GM12878 (cell line): ENCODE results near the gene PAFAH2. TPM values are rescaled to one million over a fixed set of nuclear protein-coding genes. Genes with fewer than 3 reads are reported as not detected.

Source experiments
- ATAC-seq: fragments of 200-7000 bp; cut with Tn5 transposase; 3 replicates; pipeline ENCODE4 v1.9.1; 2020; ENCODE audit warnings: mild to moderate bottlenecking, moderate library complexity
- BruUV-seq: library from RNA; stranded (reverse); fragments of 400-500 nt; replicated peaks from 2 replicates; lab custom pipeline; 2021; lab: Mats Ljungman, UMichigan
- CTCF ChIA-PET: fragments of 300-600 bp; sonication (Branson Sonifier 250); formaldehyde crosslinking; extraction: SDS; loops from one replicate; lab custom pipeline; 2021; ENCODE audit warnings: inconsistent platforms; lab: Yijun Ruan, JAX
- POLR2A ChIA-PET: fragments of 350-600 bp; formaldehyde crosslinking; extraction: SDS; loops from one replicate; lab custom pipeline; 2021; ENCODE audit warnings: inconsistent platforms; lab: Charles Lee
- RAD21 ChIA-PET: fragments of 300-600 bp; sonication (Branson Sonifier 250); formaldehyde crosslinking; loops from one replicate; lab custom pipeline; 2023; ENCODE audit warnings: antibody characterized with exemption; ENCODE audit not compliant: unreplicated experiment; lab: Charles Lee
- SMC1A ChIA-PET: fragments of 300-600 bp; sonication (Branson Sonifier 250); formaldehyde crosslinking; loops from one replicate; lab custom pipeline; 2023; ENCODE audit not compliant: unreplicated experiment, uncharacterized antibody; lab: Charles Lee
- DNase-seq: peaks from one replicate; pipeline ENCODE4 v3.0.0-alpha.2; 2011; ENCODE audit warnings: low read depth, low spot score
- FAIRE-seq: peaks from 3 replicates; lab custom pipeline; 2011; peaks lifted over from hg19 to GRCh38; lab: Jason Lieb, UNC
- H2AFZ ChIP-seq: 2 replicates; pipeline ENCODE4 v1.6.0; 2011; ENCODE audit warnings: low read depth, low read length, control low read depth; ENCODE audit not compliant: control insufficient read depth
- H3K27ac ChIP-seq: 2 replicates; pipeline ENCODE4 v1.5.1; 2011; ENCODE audit warnings: control low read depth; ENCODE audit not compliant: control insufficient read depth, insufficient read depth
- H3K27me3 ChIP-seq, 2 experiments: replicated peaks in 1 of 2; 2 replicates each; pipeline versions ENCODE4 v1.6.0 to v1.6.1; 2011; ENCODE audit warnings: low read length in 1 of 2; ENCODE audit not compliant: control insufficient read depth in 2 of 2, insufficient read depth in 2 of 2
- H3K36me3 ChIP-seq, 2 experiments: 2 replicates each; pipeline ENCODE4 v1.5.1; 2011; ENCODE audit warnings: low read length in 1 of 2; ENCODE audit not compliant: control insufficient read depth in 2 of 2, insufficient read depth in 2 of 2
- H3K4me1 ChIP-seq: 2 replicates; pipeline ENCODE4 v1.6.1; 2011; ENCODE audit warnings: mild to moderate bottlenecking, low read length, moderate library complexity, mixed read lengths; ENCODE audit not compliant: control insufficient read depth, insufficient read depth
- H3K4me2 ChIP-seq: 2 replicates; pipeline ENCODE4 v1.6.0; 2011; ENCODE audit warnings: control low read depth; ENCODE audit not compliant: control insufficient read depth, insufficient read depth
- H3K4me3 ChIP-seq: fragments of 200-600 bp; sonication (generic); 2 replicates; pipeline ENCODE4 v1.5.1; 2016
- H3K79me2 ChIP-seq: 2 replicates; pipeline ENCODE4 v1.6.0; 2011; ENCODE audit warnings: low read length; ENCODE audit not compliant: control insufficient read depth, insufficient read depth
- H3K9ac ChIP-seq: 2 replicates; pipeline ENCODE4 v1.8.0; 2011; ENCODE audit warnings: low read length, control low read depth, mixed read lengths; ENCODE audit not compliant: control insufficient read depth, insufficient read depth
- H3K9me3 ChIP-seq: replicated peaks from 3 replicates; pipeline ENCODE4 v1.5.1; 2011; ENCODE audit warnings: mild to moderate bottlenecking, low read length; ENCODE audit not compliant: control insufficient read depth, insufficient read depth
- H4K20me1 ChIP-seq: 2 replicates; pipeline ENCODE4 v1.6.0; 2011; ENCODE audit not compliant: control insufficient read depth, insufficient read depth
- ASH2L ChIP-seq: fragments of 300-600, 200-600 bp; sonication (generic); IDR thresholded peaks from 2 replicates; pipeline ENCODE4 v1.6.1; 2017; ENCODE audit warnings: low read depth, mild to moderate bottlenecking, borderline replicate concordance
- CEBPB ChIP-seq, 2 experiments: fragments of 150-350 bp in 1 of 2; IDR thresholded peaks; 2 replicates each; pipeline ENCODE4 v1.6.1; 2012 to 2014; ENCODE audit warnings: low read depth in 2 of 2, low read length in 2 of 2, borderline replicate concordance in 1 of 2, inconsistent platforms in 1 of 2
- CEBPZ ChIP-seq: fragments of 150-350 bp; IDR thresholded peaks from 2 replicates; pipeline ENCODE4 v1.6.1; 2016; ENCODE audit warnings: low read depth, low read length
- EGR1 ChIP-seq, 2 experiments: IDR thresholded peaks; 1 replicate in 1 of 2; 2 replicates in 1 of 2; pipeline ENCODE4 v1.6.1; 2011 to 2012; ENCODE audit warnings: low read depth in 2 of 2, low read length in 2 of 2, borderline replicate concordance in 1 of 2, mild to moderate bottlenecking in 1 of 2, moderate library complexity in 1 of 2
- ESRRA ChIP-seq: IDR thresholded peaks from 2 replicates; pipeline ENCODE4 v1.6.1; 2012; ENCODE audit warnings: mild to moderate bottlenecking, low read length, improper control_type of control experiment
- JUNB ChIP-seq: IDR thresholded peaks from 2 replicates; pipeline ENCODE4 v1.6.1; 2016; ENCODE audit warnings: antibody characterized with exemption, mild to moderate bottlenecking
- MTA3 ChIP-seq: IDR thresholded peaks from 2 replicates; pipeline ENCODE4 v1.6.1; 2012; ENCODE audit warnings: low read length, inconsistent platforms, borderline replicate concordance
- NR2C1 ChIP-seq: fragments of 450-650 bp; IDR thresholded peaks from 2 replicates; pipeline ENCODE4 v1.6.1; 2017; ENCODE audit warnings: antibody characterized with exemption, mild to moderate bottlenecking, moderate library complexity
- RAD21 ChIP-seq: IDR thresholded peaks from 2 replicates; pipeline ENCODE4 v1.6.1; 2011; ENCODE audit warnings: mild to moderate bottlenecking, low read depth, low read length, moderate library complexity; ENCODE audit not compliant: insufficient read depth
- RB1 ChIP-seq: fragments of 450-650 bp; formaldehyde crosslinking; IDR thresholded peaks from 2 replicates; pipeline ENCODE4 v1.6.1; 2017; ENCODE audit warnings: mild to moderate bottlenecking, borderline replicate concordance
- SP1 ChIP-seq: IDR thresholded peaks from one replicate; pipeline ENCODE4 v1.6.1; 2011; ENCODE audit warnings: low read depth, low read length
- TCF7 ChIP-seq: IDR thresholded peaks from 2 replicates; pipeline ENCODE4 v1.6.1; 2014; ENCODE audit warnings: antibody characterized with exemption, borderline replicate concordance
- ZBTB4 ChIP-seq: fragments of 450-650 bp; formaldehyde crosslinking; IDR thresholded peaks from 2 replicates; pipeline ENCODE4 v1.4.0; 2022; ENCODE audit warnings: mild to moderate bottlenecking, moderate library complexity
- ZSCAN29 ChIP-seq: fragments of 450-650 bp; IDR thresholded peaks from 2 replicates; pipeline ENCODE4 v1.6.1; 2017; ENCODE audit warnings: mild to moderate bottlenecking, moderate library complexity
- WGBS: methylation state at CpG from one replicate; pipeline ENCODE4 v1.1.6; 2016; ENCODE audit warnings: low lambda C conversion rate; ENCODE audit not compliant: insufficient replicate concordance, insufficient coverage; ENCODE audit errors: missing lambda C conversion rate; 5-methylcytosine and 5-hydroxymethylcytosine counted together
- in situ Hi-C: fragments of 300-500 bp; cut with MboI; formaldehyde crosslinking; loops from 9 replicates; pipeline ENCODE4 v1.14.3; 2018; ENCODE audit warnings: mixed read lengths
- intact Hi-C: fragments of 100-400 bp; cut with micrococcal nuclease; formaldehyde crosslinking; loops from one replicate; pipeline ENCODE4 v1.14.2; 2022; ENCODE audit not compliant: unreplicated experiment
- polyA plus RNA-seq, 11 experiments: library from polyadenylated mRNA; depleted of rRNA in 4 of 11; unstranded in 6 of 11; stranded (reverse) in 5 of 11; fragments of >200 nt; fragmentation: Nextera tagmentation in 4 of 11; fragmentation: Illumina TruSeq in 1 of 11; extraction: Ambion mirVana in 4 of 11; extraction: Trizol in 1 of 11; gene quantifications; 1 replicate in 1 of 11; 2 replicates in 10 of 11; pipeline versions ENCODE4 v1.2.1 to v1.2.3, GENCODE V29; 2011 to 2016; ENCODE audit warnings: inconsistent platforms in 2 of 11, missing spikeins in 2 of 11, low read depth in 1 of 11
- total RNA-seq, 4 experiments: library from RNA; depleted of rRNA in 3 of 4; stranded (reverse); fragments of >200 nt in 3 of 4; fragmentation: Illumina TruSeq in 1 of 4; extraction: Trizol in 1 of 4; gene quantifications; 2 replicates each; pipeline versions ENCODE4 v1.2.1 to v1.2.3, GENCODE V29; 2013 to 2021
- TF ChIP-seq, protein P1 (sequence below): fragments of 450-650 bp; IDR thresholded peaks from 2 replicates; pipeline ENCODE4 v1.6.1; 2018; ENCODE audit warnings: borderline replicate concordance, mild to moderate bottlenecking; ENCODE audit not compliant: partially characterized antibody

The PAFAH2 gene
- total and polyA plus RNA-seq, 10 of the 15 experiments (the other 5 are each of a cell fraction or from before 2014, with no cell fraction given): 3.0 to 9.5 (median 6.5) TPM

DNA sequence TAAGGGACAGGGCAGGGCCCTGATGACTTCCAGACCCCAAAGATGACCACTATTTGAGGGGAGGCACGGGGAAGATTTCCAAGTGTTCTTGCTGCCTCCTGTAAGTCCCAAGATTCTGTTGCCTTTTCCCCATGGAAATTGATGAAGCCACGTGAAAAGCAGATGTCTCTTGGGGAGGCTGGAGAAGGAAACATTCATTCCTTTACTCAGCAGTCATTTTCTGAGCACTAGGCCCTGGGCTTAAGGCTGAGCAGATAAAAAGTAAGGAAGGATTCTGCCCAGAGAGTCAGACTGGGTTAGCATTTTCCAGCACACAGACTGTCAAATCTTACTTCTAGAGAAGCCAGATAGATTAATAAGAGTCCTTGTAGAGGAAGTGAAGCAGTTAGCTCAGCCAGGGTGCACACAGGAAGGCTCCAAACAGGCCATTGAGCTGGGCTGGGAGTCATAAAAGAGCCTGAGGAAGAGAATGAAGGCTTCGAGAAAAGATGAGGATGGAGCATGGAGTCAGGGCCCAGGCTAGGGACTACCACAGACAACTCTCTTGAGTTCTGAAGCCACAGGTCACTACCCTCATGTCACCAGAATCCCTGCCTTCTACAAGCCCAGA, 33.9 kb upstream of the PAFAH2 start:
- H3K27me3 ChIP-seq: peaks cover 0 to 2% of the 10 kb centered on the region in 2 experiments; a peak in 3 of 4 replicates
- CTCF ChIA-PET: interaction anchor here (0.6 to 1.7 kb wide), 2 partner anchors 40 to 113 kb away, joined by 4 to 6 read pairs; no protein-coding TSS in a partner anchor
- SMC1A ChIA-PET: interaction anchor here (1.2 kb wide), 1 partner anchor 136 kb away, joined by 5 read pairs; no protein-coding TSS in a partner anchor
- intact Hi-C loops (no loop called here), in situ Hi-C loops (no loop called here)
- RAD21 ChIA-PET: no interaction called here
- ATAC-seq (no peak), FAIRE-seq (no peak), DNase-seq (no peak)
- H4K20me1 ChIP-seq: no peaks in the 10 kb centered on the region
- 0 out of 3 replicates have a peak, but pooled peaks cover 2% of the 10 kb centered on the region for H3K9me3 ChIP-seq
- H3K36me3 ChIP-seq: no peaks in the 10 kb centered on the region
- no peak overlapping the region for H3K27ac ChIP-seq
- H3K4me3 ChIP-seq: no peak overlapping the region
- H2AFZ ChIP-seq: no peak overlapping the region
- no peak overlapping the region for H3K4me2 ChIP-seq
- no TSS peak for BruUV-seq
- POLR2A ChIA-PET: interaction anchor here (0.6 kb wide), 1 partner anchor 536 kb away, joined by 3 read pairs; no protein-coding TSS in a partner anchor
- 15% methylated on average over 3 of the region's 3 CpGs for WGBS
- no peak overlapping the region for H3K9ac ChIP-seq
- peaks cover 10% of the 10 kb centered on the region; the same call in 1 of the 2 replicates for H3K4me1 ChIP-seq
- H3K79me2 ChIP-seq: no peaks in the 10 kb centered on the region
- TF ChIP-seq JUNB: no peak
- TF ChIP-seq CEBPZ: no peak
- no peak for TF ChIP-seq TCF7
- no peak for TF ChIP-seq ESRRA
- no peak for TF ChIP-seq RB1
- no peak for TF ChIP-seq EGR1 (IDR thresholded peaks at IDR 0.05; ENCODE audit: borderline replicate concordance in 1 of 2, low read depth in 2 of 2, low read length in 2 of 2)
- TF ChIP-seq, protein P1, sequence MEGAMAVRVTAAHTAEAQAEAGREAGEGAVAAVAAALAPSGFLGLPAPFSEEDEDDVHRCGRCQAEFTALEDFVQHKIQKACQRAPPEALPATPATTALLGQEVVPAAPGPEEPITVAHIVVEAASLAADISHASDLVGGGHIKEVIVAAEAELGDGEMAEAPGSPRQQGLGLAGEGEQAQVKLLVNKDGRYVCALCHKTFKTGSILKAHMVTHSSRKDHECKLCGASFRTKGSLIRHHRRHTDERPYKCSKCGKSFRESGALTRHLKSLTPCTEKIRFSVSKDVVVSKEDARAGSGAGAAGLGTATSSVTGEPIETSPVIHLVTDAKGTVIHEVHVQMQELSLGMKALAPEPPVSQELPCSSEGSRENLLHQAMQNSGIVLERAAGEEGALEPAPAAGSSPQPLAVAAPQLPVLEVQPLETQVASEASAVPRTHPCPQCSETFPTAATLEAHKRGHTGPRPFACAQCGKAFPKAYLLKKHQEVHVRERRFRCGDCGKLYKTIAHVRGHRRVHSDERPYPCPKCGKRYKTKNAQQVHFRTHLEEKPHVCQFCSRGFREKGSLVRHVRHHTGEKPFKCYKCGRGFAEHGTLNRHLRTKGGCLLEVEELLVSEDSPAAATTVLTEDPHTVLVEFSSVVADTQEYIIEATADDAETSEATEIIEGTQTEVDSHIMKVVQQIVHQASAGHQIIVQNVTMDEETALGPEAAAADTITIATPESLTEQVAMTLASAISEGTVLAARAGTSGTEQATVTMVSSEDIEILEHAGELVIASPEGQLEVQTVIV: no peak
- no peak for TF ChIP-seq NR2C1
- TF ChIP-seq ASH2L: no peak
- TF ChIP-seq SP1: no peak
- TF ChIP-seq CEBPB (IDR thresholded peaks at IDR 0.05; ENCODE audit: borderline replicate concordance in 1 of 2, low read depth in 2 of 2, low read length in 2 of 2): no peak
- no peak for TF ChIP-seq RAD21
- TF ChIP-seq ZBTB4 (CRISPR knock-in tag): no peak
- TF ChIP-seq MTA3: no peak
- no peak for TF ChIP-seq ZSCAN29
